Neural progenitor cell (in vitro differentiated cells): ENCODE measurements around the gene BCAR1.

ENCODE experiments used
- EZH2phosphoT487 ChIP-seq: fragments of 200-600 bp; sonication (generic); IDR thresholded peaks from 2 replicates; pipeline ENCODE4 v1.6.1; 2017; ENCODE audit warnings: antibody characterized with exemption
- TF ChIP-seq, protein P1 (sequence below): fragments of 200-600 bp; sonication (generic); IDR thresholded peaks from 2 replicates; pipeline ENCODE4 v1.5.1; 2017; ENCODE audit warnings: antibody characterized with exemption, mild to moderate bottlenecking

DNA sequence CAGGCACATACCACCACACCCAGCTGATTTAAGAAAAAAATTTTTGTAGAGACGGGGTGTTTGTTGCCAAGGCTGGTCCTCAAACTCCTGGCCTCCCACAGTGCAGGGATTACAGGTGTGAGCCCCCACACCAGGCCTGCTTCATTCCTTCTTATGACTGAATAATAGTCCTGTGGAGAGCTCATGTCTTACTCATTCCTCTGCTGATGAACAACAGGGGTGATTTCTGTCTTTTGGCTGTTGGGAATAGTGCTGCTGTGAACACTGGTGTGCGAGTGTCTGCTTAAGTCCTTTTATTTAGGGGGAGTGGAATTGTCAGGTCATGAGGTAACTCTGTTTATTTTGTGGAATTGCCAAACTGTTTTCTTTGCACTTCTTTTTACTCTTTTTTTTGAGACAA, 35.3 kb downstream of the BCAR1 start:
- TF ChIP-seq, protein P1, sequence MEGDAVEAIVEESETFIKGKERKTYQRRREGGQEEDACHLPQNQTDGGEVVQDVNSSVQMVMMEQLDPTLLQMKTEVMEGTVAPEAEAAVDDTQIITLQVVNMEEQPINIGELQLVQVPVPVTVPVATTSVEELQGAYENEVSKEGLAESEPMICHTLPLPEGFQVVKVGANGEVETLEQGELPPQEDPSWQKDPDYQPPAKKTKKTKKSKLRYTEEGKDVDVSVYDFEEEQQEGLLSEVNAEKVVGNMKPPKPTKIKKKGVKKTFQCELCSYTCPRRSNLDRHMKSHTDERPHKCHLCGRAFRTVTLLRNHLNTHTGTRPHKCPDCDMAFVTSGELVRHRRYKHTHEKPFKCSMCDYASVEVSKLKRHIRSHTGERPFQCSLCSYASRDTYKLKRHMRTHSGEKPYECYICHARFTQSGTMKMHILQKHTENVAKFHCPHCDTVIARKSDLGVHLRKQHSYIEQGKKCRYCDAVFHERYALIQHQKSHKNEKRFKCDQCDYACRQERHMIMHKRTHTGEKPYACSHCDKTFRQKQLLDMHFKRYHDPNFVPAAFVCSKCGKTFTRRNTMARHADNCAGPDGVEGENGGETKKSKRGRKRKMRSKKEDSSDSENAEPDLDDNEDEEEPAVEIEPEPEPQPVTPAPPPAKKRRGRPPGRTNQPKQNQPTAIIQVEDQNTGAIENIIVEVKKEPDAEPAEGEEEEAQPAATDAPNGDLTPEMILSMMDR: no peak
- TF ChIP-seq EZH2phosphoT487: no peak
